Measurements from ENCODE around the gene MTRF1L.

MTRF1L gene, protein sequence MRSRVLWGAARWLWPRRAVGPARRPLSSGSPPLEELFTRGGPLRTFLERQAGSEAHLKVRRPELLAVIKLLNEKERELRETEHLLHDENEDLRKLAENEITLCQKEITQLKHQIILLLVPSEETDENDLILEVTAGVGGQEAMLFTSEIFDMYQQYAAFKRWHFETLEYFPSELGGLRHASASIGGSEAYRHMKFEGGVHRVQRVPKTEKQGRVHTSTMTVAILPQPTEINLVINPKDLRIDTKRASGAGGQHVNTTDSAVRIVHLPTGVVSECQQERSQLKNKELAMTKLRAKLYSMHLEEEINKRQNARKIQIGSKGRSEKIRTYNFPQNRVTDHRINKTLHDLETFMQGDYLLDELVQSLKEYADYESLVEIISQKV

DNA sequence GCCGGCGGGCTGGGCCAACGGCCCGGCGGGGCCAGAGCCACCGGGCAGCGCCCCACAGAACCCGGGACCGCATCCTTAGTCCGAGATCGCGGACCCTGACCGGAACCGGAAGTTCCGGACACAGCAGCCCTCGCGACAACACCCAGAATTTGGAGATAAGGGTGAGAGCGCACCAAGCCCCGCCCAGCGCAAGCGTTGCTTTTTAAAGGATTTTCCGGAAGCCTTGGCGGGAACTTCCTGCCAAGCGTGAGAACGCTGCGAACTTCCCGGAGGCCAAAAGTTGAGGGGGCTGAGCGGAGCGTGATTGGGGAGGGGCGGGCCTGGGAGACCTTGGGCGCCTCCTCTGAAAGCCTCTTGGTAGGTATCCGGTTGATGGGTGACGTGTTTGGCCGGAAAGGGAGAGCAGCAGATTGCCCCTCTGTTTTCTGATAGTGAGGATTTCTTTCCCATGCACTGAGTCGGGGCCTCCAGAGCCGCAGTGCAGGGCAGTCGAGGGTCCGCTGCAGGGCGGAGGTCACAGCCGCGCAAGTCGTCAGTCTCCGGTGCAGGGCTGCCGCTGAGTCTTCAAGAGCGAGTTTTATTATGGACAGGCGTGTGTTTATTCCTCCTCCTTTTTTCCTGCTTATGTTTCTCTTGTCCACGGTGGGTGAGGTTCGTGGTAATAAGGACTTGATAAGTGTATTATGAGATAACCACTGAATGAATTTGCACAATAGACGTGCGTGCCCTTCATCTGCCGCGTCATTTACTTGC, at the start of gene MTRF1L:
MTRF1L (minus strand) TSS at position 97 of the 753 bp plus-strand sequence; CDS start at position 73, 24 bp downstream.
- peak; percentile 96 for DNase-seq

DNA sequence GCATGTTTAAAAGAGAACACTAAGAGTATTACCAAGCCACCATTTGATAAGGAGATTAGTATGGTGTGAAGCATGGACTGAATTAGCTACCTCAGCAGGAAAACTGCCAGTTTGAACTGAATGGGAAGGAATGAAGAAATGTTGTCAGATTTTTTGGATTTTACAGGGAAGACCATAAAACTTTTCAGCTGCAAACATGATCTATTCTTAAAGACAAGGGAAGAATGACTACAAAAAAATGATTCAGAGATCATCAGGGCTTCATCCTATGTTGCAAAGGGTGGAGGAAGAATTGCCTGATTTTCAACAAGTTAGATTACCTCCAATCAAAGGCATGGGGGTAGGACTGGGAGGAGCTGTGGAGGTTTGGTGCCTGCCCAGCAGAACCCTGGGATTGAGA, 49.3 kb upstream of the MTRF1L start:
- no peak for DNase-seq

DNA sequence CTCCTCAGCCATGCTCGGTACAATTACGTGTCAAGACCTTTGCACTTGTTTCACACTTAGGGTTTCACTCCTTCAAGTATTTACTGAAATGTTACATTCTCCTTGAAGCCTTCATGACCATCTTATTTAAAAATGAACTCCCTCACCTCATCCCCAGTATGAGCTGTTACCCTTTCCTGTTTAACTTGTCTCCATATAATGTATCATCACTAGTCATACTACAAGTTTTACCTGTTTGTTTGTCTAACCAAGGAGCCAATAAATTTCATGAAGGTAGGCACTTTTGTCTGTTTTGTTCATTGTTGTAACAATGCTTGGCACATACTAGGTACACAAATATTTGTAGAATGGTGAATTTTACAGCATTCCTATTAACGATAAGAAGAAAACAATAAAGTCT, 46.1 kb upstream of the MTRF1L start:
- DNase-seq, result no peak

DNA sequence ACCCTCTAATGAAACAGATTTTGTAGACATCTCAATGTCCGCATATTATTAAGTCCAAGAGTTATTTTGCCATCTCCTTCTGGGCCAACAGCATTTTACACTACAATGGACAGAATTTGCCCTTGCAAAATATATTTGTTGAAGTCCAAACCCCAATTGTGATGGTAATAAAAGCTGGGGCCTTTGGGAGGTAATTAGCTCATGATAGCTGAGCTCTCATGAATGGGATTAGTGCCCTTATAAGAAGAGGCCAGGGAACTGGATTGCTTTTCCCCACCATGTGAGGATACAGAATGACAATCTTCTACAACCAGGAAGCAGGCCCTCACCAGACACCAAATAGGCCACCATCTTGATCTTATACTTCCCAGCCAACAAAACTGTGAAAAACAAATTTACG, 44.9 kb upstream of the MTRF1L start:
- no peak for DNase-seq

DNA sequence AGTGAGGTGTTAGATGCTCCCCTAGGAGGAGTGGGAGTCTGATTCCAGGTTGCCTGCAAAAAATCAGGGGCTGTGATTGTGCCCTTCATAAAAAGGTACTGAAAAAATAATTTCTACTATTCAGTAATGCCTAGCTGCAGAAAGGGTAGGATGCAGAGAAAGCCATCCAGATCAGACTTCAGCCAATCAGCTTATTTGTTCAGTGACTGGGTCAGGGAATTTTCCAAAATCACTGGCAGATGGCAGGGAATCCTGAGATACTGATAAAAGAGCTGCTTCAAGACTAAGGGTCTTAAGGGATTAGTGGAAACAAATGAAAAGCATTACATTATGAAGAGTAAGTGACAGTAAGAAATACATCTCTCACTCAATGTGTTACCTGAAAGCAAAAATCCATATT, 42.8 kb upstream of the MTRF1L start:
- no peak for DNase-seq

DNA sequence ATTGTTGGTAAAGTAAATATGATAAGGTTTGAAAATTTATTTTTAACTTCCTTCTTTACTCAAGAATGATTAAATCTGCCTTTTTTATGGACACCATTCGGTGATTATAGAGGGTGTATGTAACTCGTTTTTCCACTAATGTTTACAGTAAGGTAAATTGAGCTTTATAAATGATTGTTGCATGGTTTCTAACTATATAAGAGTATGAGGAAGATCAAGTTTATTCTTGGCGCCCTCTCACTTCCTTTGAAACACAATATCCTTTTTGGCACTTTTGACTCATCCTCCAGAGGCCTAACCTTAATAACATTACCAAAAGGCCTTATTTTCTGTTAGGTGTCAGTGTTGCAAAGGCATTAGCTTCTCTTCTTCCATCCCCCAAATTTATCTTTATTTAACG, 41.8 kb upstream of the MTRF1L start:
- DNase-seq, result peak; percentile 31

DNA sequence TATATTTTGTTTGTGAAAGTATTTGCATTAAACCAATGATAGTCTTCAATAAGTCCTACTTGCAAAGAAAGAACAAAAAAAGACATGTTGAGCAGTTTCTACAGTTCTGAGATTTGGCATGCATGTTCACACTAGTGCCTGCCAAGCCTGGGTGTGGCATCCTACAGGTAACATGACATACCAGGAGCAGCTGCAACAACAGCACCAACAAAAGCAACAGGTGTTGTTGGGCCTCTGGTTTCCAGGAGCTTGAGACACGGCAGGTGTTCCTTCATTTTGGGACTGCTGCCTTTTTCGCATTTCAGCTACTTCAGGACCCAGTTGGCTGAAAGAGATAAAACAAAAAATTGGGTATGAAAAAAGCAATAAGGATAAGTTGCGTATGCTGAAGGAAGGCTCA, 41.2 kb upstream of the MTRF1L start:
- DNase-seq, result peak; percentile 94

DNA sequence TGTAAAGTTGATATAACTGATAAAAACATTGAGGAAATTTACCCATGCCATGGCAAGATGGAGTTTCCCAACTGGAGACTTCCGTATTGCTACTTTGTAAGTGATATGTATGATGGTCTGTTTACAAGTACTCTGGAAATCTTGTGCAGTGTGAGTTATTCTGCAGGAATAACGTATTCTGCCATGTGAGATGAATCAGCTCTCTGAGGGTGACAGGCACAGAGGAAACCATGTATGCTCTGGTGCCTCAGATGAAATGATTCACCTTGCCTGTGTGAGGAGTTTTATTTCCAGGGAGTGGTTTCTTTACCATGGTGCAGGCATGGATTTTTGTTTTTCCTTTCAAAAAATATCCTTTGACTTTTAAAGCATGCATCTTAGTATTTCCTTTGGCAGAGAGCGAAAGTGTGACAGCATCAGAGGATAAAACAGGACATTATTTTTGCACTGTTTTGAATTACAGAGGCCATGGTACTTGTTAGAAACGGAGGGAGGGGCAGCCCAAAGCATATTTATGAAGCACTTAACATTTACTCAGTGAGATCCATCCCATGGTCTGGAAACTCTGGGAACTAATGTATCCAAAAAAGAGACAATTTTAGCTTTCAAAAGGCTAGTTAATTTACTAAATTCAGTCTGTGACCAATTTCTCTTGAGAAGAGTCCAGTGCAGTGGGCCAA, 36.0 kb upstream of the MTRF1L start:
- no peak for DNase-seq

DNA sequence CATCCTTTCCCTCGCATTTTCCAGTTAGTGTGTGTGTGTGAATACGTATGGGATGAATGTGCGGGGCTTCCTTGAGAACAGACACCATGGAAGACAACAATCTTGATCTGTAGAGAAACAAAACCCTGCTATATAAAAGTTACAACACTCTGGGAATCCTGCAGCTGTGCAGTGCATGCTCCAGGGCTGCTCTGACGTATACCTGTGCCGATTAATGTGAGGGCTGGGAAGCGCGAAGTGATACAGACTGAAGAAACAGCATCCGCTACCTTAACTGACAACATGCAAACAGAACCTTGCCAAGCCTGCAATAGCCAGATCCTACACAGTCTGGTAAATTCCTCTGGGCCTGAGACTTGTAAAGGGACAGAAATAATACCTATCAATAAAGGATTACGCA, 31.6 kb upstream of the MTRF1L start:
- DNase-seq, result no peak

DNA sequence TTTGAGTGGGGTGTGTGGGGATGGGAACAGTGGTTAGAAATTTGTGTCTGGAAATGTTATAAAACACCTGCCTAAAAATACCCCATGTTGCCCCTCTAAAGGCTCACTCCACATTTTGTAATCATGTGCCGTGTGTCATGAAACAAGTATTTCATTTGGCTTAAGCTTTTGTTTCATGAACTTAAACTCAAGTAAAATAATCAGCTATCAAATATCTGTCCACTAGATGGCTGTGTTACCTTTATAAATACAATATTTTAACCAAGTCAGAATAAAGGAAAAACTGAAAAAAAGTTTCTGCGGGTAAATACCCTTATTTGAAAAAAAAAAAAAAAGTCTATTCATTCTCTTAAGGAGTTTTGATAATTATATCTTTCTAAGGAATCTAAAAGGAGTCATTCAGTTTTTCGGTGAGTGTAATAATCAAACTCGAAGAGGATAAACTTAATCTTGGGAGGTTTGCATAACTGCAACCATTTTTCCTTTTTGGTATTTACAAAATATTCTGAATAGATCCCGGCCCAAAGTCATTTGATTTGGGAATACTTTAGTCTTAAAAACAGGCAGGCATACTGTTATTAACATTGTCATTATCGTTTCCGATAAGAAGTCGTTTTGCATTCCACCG, 29.9 kb upstream of the MTRF1L start:
- peak; percentile 53 for DNase-seq

DNA sequence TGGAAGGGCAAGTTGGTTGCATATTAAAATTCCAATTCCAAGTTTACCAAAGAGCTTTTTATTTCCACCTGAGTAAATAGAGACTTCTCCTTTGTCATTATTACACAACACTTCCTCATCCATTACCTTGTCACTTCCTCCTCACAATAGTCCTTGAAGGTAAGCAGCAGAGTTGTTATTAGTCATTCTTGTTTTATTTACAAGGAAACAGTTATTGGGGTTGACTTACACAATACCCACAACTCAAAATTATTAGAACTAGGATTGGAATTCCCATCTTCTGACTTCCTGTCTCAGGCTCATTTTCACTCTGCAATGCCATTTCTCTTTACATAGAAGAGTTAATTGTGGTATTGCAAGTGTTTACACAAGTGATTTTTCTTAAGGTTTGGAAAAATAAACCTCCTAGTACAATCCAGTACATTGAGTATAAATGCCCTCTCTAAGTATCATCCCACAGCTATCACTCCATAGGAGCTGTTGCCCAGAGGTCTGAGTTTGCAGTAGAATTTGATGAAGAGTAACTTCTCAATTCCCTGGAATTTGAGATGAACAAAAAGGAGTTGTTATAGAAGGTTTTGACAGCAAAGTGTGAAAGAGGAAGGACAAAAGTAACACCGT, 28.9 kb upstream of the MTRF1L start:
- DNase-seq, result peak; percentile 8

DNA sequence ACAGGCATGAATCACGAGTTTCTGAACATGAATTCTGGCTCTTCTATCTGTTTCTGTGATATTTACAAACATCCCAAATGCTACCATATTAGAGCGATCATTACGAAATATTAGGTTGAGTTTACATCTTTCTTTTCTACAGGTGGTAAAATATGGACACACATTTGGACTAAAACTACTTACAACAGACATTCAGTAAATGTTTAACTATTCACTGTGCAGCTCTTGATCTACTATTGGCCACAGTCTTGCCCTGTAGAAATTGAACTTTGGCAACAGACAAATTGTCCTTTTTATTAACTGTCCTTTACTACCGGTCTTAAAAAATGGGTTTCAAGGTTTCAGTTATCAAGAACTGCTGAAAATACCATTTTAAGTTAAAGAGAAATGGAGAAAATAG, 26.5 kb upstream of the MTRF1L start:
- no peak for DNase-seq

DNA sequence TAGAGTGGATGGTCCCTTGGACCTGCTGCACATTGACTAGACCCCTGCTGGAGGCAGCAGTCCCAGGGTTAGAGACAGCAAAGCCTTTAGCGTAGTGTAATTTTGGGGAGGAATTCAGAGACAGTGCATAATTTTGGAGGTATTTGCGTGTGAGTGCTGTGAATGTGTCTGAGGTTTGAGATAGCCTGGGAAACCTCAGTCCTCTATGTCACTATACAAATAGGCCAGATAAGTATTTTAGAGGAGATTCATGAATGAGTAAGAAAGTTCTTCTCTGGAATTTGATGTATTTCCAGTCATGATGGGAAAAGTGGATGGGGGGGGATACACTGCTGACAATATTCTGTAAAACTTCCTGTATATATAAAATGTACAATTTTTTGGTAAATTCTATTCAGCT, 25.8 kb upstream of the MTRF1L start:
- DNase-seq, result no peak

DNA sequence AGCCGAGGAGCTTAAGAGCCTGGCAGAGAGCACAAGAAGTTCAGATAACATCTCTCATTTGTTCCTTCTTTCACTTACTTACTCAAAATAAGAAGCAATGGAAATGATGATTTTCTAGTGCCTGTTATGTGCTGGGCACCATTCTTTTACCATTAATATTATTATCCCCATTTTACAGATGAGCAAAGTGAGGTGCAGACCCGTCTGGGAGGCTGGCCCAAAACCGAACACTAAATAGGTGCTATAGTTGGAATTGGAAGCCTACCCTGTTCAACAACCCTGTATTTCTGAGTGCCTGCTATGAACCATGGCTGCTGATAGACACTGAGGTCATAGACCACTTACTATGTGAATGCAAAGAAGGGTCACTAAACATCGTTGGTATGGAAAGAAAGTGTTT, 25.0 kb upstream of the MTRF1L start:
- no peak for DNase-seq

DNA sequence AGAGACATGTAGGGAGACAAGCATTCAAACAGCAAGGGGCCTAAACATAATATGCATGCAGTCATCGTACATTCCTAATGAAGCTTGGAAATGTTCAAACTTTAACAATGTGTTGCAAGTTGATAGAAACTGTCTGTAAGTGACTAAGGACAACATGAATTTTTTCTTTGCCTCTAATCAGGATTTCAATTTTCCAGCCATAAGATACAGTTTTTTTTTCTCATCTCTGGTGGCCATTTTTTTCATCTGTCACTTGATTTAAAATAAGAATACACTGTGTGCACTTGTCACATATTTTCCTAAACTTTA, 22.2 kb upstream of the MTRF1L start:
- no peak for DNase-seq

DNA sequence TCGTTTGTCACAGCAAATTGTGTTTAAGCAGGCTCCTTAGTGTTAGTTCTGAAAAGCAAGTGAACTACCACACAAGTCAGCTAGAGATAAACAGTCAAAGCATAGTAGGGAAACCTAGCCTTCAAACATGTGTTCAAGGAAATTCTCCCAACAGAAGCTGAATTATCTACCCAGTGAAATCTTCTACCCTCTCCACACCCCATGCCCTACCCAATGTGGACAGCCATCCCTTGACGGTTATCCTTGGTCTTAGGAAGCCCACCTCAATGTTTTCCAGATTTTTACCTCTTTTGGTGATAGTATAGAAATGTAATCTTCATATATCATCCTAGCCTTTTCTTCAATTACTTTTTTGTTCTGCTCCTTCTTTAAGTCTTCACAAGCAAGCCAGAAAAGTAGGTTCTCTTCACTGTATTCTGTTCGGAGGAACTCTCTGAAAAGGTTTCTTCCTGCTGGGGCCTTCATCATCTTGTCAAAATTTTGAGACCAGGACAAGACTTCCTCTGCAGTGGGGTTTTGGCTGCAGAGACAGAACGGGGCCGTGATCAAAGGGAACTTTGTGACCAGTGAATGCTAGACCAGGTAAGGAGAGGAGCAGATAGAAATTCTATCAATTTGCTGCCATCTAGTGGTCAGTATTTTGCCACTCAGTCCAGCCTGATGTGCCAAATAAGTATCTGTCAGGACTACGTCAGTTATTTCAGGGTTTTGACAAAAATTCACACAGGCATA, 21.6 kb upstream of the MTRF1L start:
- peak; percentile 71 for DNase-seq

DNA sequence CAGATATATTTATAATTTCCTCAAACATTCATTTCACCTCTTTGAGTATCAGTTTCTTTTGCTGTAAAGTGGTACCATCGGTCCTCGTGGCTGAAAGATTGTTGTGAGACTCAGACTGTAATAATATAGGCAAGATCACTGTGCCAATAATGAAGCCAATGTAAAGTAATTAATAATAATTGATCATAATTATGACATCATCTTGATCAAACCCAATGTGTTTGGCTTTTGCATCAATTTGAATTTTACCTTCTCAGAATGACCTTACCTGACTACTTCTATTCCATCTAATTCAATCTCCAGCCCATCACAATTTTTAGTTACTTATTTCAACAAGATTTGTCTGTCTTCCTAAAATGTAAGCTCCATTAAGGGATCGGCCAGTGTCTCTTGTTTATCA, 15.8 kb upstream of the MTRF1L start:
- DNase-seq, result no peak

DNA sequence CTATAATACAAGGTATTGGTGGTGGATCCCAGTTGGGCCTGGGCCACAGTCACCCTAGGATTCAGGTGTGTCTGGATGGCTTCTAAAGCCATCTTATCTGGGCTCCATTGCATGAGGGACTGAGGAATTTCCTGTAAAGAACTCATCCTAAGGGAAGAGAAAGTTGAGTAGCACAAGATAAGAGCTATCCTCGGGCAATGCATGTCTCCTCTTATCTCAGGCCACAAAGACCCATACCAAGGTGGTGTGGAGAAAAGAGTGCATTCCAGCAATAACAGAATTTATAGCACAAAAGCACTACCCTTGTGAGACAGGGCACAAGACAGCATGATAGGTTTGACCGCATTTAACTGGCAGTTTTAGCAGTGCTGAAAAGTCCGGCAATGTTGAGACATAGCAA, 14.3 kb upstream of the MTRF1L start:
- no peak for DNase-seq

DNA sequence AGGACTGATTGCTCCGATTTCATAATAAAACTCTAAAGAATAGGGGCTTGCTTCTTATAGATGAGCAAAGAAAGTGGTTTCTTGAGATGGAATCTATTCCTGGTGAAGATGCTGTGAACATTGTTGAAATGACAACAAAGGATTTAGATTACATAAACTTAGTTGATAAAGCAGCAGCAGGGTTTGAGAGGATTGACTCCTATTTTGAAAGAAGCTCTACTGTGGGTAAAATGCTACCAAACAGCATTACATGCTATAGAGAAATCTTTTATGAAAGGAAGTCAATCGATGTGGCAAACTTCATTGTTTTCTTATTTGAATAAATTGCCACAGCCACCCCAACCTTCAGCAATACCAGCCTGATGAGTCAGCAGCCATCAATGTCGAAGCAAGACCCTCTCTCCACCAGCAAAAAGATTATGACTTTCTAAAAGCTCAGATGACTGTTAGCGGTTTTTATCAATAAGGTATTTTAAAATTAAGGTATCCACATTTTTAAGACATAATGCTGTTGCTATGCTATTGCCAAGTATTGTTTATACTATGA, 12.7 kb upstream of the MTRF1L start:
- DNase-seq, result no peak

DNA sequence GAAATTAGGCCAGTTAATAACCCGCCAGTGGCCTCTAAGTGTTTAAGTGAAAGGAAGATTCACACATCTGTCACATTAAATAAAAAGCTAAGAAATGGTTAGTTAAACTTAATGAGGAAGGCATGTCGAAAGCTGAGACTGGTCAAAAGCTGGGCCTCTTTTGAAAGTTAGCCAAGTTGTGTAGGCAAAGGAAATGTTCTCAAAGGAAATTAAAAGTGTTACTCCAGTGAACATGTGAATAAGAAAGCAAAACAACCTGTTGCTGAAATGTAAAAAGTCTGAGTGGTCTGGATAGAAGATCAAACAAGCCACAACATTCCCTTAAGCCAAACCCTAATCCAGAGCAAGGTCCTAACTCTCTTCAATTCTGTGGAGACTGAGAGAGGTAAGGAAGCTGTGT, 10.9 kb upstream of the MTRF1L start:
- DNase-seq, result no peak

DNA sequence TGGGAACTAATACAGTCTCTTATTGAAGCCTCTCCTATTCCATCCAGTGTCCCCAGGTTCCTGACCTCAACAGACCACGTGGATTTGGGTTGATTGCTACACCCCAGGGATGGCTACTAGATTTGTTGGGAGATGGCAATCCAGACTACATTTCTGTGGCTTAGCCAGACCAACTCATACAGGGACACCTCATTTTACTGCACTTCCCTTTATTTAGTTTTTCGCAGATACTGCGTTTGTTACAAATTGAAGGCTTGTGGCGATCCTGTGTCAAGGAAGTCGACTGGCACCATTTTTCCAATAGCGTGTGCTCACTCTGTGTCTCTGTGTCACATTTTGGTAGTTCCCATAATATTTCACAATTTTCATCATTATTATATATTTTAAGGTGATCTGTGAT, 10.3 kb upstream of the MTRF1L start:
- no peak for DNase-seq

DNA sequence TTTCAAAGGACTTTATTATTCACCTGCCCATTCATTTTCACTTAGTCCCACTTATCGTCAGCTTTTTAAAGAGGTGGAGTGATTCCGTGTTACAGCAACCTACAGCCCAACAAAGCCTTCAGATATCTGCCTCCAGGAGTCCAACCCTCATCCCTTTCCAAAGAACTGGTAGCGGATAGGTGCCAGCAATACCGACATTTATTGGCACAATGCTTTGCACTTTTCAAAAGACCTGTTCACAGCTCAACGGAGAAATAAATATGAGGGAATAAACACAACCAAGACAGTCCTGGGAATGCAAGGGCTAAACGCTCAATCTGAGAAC, 819 bp upstream of the MTRF1L start:
- DNase-seq, result no peak

All from NCI-H1105 treated with DMSO at 0.1 percent for 48 hours (cell line).